Body of pancreas (tissue), 4 donors: ENCODE data around the gene PCCA. TPM values are rescaled to one million over a fixed set of nuclear protein-coding genes. Genes with fewer than 3 reads are reported as not detected.

Experiments
- ATAC-seq: fragments of 150-250 bp; one replicate; pipeline ENCODE4 v1.9.1; 2016
- DNase-seq, 4 donors: peaks; one replicate each; pipeline ENCODE4 v3.0.0-alpha.2; 2019
- H3K27ac ChIP-seq, 4 donors: fragments of 200-600 bp; sonication (generic); 1 replicate in 3 of 4; 2 replicates in 1 of 4; pipeline versions ENCODE4 v1.5.1 to v1.6.1; 2016 to 2019; ENCODE audit warnings: mild to moderate bottlenecking in 1 of 4, mixed read lengths in 1 of 4, moderate library complexity in 1 of 4
- H3K27me3 ChIP-seq, 2 donors: fragments of 200-600 bp; sonication (generic); one replicate each; pipeline ENCODE4 v1.6.0; 2016; ENCODE audit warnings: mild to moderate bottlenecking in 1 of 2
- H3K36me3 ChIP-seq, 2 donors: fragments of 200-600 bp; sonication (generic); replicated peaks in 1 of 2; 2 replicates each; pipeline ENCODE4 v1.5.1; 2016; ENCODE audit warnings: low read depth in 2 of 2; ENCODE audit not compliant: insufficient read depth in 1 of 2
- H3K4me1 ChIP-seq: fragments of 200-600 bp; sonication (generic); one replicate; pipeline ENCODE4 v1.6.0; 2016
- H3K4me3 ChIP-seq, 2 donors: fragments of 200-600 bp; sonication (generic); 1 replicate in 1 of 2; 2 replicates in 1 of 2; pipeline ENCODE4 v1.5.1; 2016 to 2019
- H3K9me3 ChIP-seq, 3 donors: fragments of 200-600 bp; sonication (generic); 1 replicate in 2 of 3; 2 replicates in 1 of 3; pipeline ENCODE4 v1.5.1; 2016
- POLR2A ChIP-seq, 3 donors: fragments of 450-650 bp; IDR thresholded peaks; one replicate each; pipeline ENCODE4 v1.6.1; 2016; ENCODE audit warnings: antibody characterized with exemption in 3 of 3, mild to moderate bottlenecking in 2 of 3
- WGBS, 2 donors: methylation state at CpG; one replicate each; pipeline ENCODE4 v1.1.5; 2017; 5-methylcytosine and 5-hydroxymethylcytosine counted together
- intact Hi-C: fragments of 100-400 bp; cut with DNase I; formaldehyde crosslinking; loops from one replicate; pipeline ENCODE4 v1.15.1; 2023
- total RNA-seq, 2 donors: library from RNA; depleted of rRNA; stranded (reverse); fragments of >200 nt; gene quantifications; one replicate each; pipeline ENCODE4 v1.1.0, GENCODE V29; 2016
- TF ChIP-seq, protein P1 (sequence below), 7 experiments: fragments of 450-650 bp in 4 of 7; fragments of 200-600 bp in 3 of 7; sonication (generic) in 3 of 7; IDR thresholded peaks; one replicate each; pipeline ENCODE4 v1.5.1; 2016 to 2019; ENCODE audit warnings: antibody characterized with exemption in 7 of 7

The PCCA gene
- total RNA-seq, 2 donors from 2014 or later, result 45.2 to 46.2 TPM

DNA sequence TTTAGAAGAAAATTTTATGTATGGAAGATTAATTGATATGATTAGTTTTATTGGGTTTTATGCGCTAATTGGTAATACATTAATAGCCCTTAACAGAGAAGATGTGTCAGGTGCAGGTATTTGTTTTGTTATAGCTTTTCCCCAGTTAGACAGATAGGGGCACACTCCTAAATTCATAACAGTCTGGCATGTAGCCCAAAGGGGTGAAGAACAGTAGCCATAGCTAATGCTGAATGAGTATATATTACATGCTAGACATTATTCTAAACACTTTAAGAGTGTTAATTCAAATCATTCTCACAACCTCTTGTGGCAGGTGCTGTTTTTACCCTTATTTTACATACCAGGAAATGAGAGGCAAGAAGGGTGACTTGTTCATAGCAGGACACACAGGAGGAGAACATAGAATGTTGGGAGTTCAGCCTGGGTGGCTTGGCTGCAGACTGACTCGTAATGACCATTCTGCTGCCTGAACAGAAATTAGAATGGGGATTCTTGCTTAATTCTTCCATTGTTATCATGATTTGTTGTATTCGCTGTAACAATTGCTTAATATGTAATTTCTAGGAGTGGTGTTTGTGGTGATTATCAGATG lies 20.1 kb downstream of the PCCA start:
- DNase-seq (no peak), ATAC-seq (peak; percentile 40)
- WGBS, 2 donors, result 39 to 43% methylated on average over 3 of the region's 3 CpGs
- Histone ChIP-seq H3K9me3 (no peaks in the 10 kb centered on the region), H3K36me3 (no peaks in the 10 kb centered on the region), H3K27me3 (no peaks in the 10 kb centered on the region), H3K4me1 (peaks cover 33% of the 10 kb centered on the region), H3K27ac (peak overlapping the region in 1 of 4 donors; percentile 21), H3K4me3 (no peak overlapping the region)
- intact Hi-C loops, result no loop called here
- no peak for TF ChIP-seq POLR2A (IDR thresholded peaks at IDR 0.05)
- TF ChIP-seq, protein P1, sequence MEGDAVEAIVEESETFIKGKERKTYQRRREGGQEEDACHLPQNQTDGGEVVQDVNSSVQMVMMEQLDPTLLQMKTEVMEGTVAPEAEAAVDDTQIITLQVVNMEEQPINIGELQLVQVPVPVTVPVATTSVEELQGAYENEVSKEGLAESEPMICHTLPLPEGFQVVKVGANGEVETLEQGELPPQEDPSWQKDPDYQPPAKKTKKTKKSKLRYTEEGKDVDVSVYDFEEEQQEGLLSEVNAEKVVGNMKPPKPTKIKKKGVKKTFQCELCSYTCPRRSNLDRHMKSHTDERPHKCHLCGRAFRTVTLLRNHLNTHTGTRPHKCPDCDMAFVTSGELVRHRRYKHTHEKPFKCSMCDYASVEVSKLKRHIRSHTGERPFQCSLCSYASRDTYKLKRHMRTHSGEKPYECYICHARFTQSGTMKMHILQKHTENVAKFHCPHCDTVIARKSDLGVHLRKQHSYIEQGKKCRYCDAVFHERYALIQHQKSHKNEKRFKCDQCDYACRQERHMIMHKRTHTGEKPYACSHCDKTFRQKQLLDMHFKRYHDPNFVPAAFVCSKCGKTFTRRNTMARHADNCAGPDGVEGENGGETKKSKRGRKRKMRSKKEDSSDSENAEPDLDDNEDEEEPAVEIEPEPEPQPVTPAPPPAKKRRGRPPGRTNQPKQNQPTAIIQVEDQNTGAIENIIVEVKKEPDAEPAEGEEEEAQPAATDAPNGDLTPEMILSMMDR (IDR thresholded peaks at IDR 0.05), result no peak

DNA sequence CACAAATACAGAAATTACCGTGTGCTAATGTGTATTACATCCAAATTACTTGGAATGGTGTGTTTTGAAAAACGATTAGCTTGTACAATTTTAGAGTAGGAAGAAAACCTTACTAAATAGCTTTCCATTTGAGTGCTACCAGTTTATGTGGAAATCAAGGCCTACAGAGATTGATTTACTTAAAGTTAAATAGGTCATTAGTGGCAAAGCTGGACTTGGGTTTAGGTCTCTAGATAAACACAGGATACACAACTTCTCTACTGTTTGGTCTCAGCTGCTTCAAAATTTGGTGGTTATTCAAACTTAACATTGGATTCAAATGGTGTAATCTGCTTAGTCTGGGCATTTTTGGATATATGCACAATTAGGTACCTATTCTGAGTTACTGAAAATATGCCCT lies 21.4 kb downstream of the PCCA start:
- no peak overlapping the region for H3K4me3 ChIP-seq
- intact Hi-C loops, result no loop called here
- no peak for TF ChIP-seq POLR2A (IDR thresholded peaks at IDR 0.05)
- H3K4me1 ChIP-seq, result peaks cover 33% of the 10 kb centered on the region
- WGBS, 2 donors, result 56 to 65% methylated on average over 2 of the region's 2 CpGs
- no peak overlapping the region for H3K27ac ChIP-seq
- no peaks in the 10 kb centered on the region for H3K36me3 ChIP-seq
- ATAC-seq, result no peak
- H3K9me3 ChIP-seq, result no peaks in the 10 kb centered on the region
- H3K27me3 ChIP-seq, result no peaks in the 10 kb centered on the region
- no peak for DNase-seq

DNA sequence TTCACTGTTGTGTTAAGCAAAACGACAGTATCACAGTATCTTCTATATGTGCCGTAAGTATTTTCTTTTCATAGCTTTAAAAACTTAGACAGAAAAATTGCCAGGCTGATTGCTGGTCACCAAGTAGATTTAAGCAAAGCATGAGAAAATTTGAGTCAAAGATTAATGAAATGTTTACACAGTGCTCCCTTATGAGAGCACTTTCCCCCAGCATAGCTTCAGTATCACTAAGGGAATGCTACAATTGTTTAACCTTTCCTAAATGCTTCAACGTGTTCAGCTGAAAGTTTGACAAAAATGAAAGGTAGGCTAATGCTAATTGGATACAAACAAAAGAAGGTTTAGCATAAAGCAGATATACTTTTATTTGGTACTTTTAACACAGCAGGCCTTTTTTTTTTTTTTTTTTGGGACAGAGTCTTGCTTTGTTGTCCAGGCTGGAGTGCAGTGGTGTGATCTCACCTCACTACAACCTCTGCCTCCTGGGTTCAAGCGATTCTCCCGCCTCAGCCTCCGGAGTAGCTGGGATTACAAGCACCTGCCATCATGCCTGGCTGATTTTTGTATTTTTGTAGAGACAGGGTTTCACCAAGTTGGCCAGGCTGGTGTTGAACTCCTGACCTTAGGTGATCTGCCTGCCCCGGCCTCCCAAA lies 23.4 kb downstream of the PCCA start:
- 36 to 42% methylated on average over 7 of the region's 7 CpGs for WGBS, 2 donors
- no peaks in the 10 kb centered on the region for H3K27me3 ChIP-seq
- peak overlapping the region in 3 of 4 donors; percentile 54 to 64 (median 55) for H3K27ac ChIP-seq
- peaks cover 38% of the 10 kb centered on the region for H3K4me1 ChIP-seq
- intact Hi-C loops, result no loop called here
- no peaks in the 10 kb centered on the region for H3K9me3 ChIP-seq
- H3K4me3 ChIP-seq, result no peak overlapping the region
- H3K36me3 ChIP-seq, result no peaks in the 10 kb centered on the region
- DNase-seq, result no peak
- no peak for TF ChIP-seq POLR2A (IDR thresholded peaks at IDR 0.05)
- peak; percentile 83 for ATAC-seq

DNA sequence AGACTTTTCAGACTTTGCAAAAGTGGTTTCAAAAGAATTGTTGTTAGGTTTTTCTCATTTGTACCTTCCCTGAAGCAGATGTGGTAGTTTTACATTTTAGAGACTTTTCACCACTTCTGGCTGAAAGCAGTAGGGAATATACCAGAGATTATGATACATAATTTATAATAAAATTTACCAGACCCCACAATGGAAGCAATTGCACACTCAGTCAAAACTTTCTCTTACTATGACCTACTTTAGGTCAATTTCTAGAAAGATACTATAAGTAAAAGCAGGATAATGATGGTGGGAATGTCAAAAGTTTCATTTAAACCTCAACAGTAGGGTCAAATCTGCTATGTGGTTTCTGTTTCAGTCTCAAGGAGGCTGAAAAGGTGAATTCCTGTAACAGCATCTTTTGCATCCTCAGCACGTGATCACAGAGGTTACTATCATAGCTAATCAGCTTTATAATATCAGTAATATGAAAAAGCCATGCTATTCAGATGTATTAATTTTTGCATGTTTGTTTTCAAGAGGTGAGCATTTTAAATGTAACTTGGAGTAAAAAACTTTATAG lies 26.9 kb downstream of the PCCA start:
- intact Hi-C loops, result no loop called here
- no peak for ATAC-seq
- H3K9me3 ChIP-seq, result no peaks in the 10 kb centered on the region
- no peak overlapping the region for H3K4me3 ChIP-seq
- no peak for DNase-seq
- no peak overlapping the region for H3K27ac ChIP-seq
- H3K36me3 ChIP-seq, result no peaks in the 10 kb centered on the region
- TF ChIP-seq POLR2A (IDR thresholded peaks at IDR 0.05), result no peak
- TF ChIP-seq, protein P1 (IDR thresholded peaks at IDR 0.05), result no peak
- peaks cover 19% of the 10 kb centered on the region for H3K4me1 ChIP-seq
- H3K27me3 ChIP-seq, result no peaks in the 10 kb centered on the region
- WGBS, 2 donors, result 85 to 87% methylated on average over 1 of the region's 1 CpG

DNA sequence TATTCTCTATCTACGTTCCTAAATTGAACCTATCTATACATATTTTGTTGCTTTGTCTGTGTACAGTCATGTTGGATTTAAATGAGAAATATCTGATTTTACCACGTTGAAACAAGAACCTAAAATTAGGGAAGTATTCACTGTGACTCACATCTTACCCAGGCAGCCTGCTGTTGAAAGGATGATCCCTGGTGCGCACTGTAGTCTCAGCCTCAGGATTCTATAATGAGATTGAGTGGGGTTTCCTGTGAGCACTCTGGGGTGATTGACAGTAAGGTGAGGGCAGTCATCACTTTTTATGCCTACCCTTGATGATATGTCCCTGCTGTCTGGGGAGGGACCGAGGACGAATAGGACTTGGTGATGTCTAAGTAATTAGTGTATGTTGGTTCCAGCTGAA lies 35.4 kb downstream of the PCCA start:
- Histone ChIP-seq H3K4me3 (no peak overlapping the region), H3K27me3 (no peaks in the 10 kb centered on the region), H3K36me3 (no peaks in the 10 kb centered on the region), H3K4me1 (peaks cover 9% of the 10 kb centered on the region), H3K27ac (no peak overlapping the region), H3K9me3 (no peaks in the 10 kb centered on the region)
- ATAC-seq (no peak), DNase-seq (no peak)
- intact Hi-C loops, result no loop called here
- WGBS, 2 donors, result 85 to 88% methylated on average over 5 of the region's 5 CpGs
- TF ChIP-seq POLR2A (IDR thresholded peaks at IDR 0.05), result no peak
- TF ChIP-seq, protein P1 (IDR thresholded peaks at IDR 0.05), result no peak
